GM23338 (cell line): ENCODE measurements around the gene CROCC2. TPM values are rescaled to one million over a fixed set of nuclear protein-coding genes. Genes with fewer than 3 reads are reported as not detected.

Experiments
- ATAC-seq: fragments of 200-7000 bp; cut with Tn5 transposase; 3 replicates; pipeline ENCODE4 v1.9.1; 2020
- DNase-seq: peaks from one replicate; pipeline ENCODE4 v3.0.0-alpha.2; 2015; ENCODE audit warnings: low spot score
- H2AFZ ChIP-seq: fragments of 200-600 bp; sonication (generic); 2 replicates; pipeline ENCODE4 v1.8.0; 2016; ENCODE audit warnings: antibody characterized with exemption, mild to moderate bottlenecking, moderate library complexity
- H3F3A ChIP-seq: fragments of 200-600 bp; sonication (generic); replicated peaks from 2 replicates; pipeline ENCODE4 v1.8.0; 2017; ENCODE audit warnings: antibody characterized with exemption, mixed run types, low read depth
- H3K27ac ChIP-seq: fragments of 200-600 bp; sonication (generic); 2 replicates; pipeline ENCODE4 v1.6.1; 2016; ENCODE audit warnings: low read depth
- H3K27me3 ChIP-seq: fragments of 200-600 bp; sonication (generic); 2 replicates; pipeline ENCODE4 v1.8.0; 2016; ENCODE audit warnings: mild to moderate bottlenecking, mixed run types, moderate library complexity; ENCODE audit not compliant: insufficient read depth
- H3K36me3 ChIP-seq: fragments of 200-600 bp; sonication (generic); 2 replicates; pipeline ENCODE4 v1.8.0; 2016; ENCODE audit warnings: mild to moderate bottlenecking; ENCODE audit not compliant: insufficient read depth
- H3K4me1 ChIP-seq: fragments of 200-600 bp; sonication (generic); 2 replicates; pipeline ENCODE4 v1.8.0; 2016; ENCODE audit warnings: mild to moderate bottlenecking, moderate library complexity; ENCODE audit not compliant: insufficient read depth
- H3K4me2 ChIP-seq: fragments of 200-600 bp; sonication (generic); 2 replicates; pipeline ENCODE4 v1.7.1; 2017; ENCODE audit warnings: mixed run types
- H3K4me3 ChIP-seq: fragments of 200-600 bp; sonication (generic); 2 replicates; pipeline ENCODE4 v1.6.1; 2016; ENCODE audit warnings: mixed run types
- H3K79me2 ChIP-seq: fragments of 200-600 bp; sonication (generic); replicated peaks from 2 replicates; pipeline ENCODE4 v1.8.0; 2017; ENCODE audit warnings: mild to moderate bottlenecking; ENCODE audit not compliant: insufficient read depth
- H3K9me2 ChIP-seq: fragments of 200-600 bp; sonication (generic); 2 replicates; pipeline ENCODE4 v1.8.0; 2017; ENCODE audit not compliant: insufficient read depth
- H4K20me1 ChIP-seq: fragments of 200-600 bp; sonication (generic); replicated peaks from 2 replicates; pipeline ENCODE4 v1.8.0; 2017; ENCODE audit warnings: mild to moderate bottlenecking; ENCODE audit not compliant: insufficient read depth
- H3K27ac Mint-ChIP-seq: 2 replicates; pipeline ENCODE4 v1.8.0; 2020; ENCODE audit warnings: inconsistent platforms, mild to moderate bottlenecking, moderate library complexity, mixed read lengths
- H3K27me3 Mint-ChIP-seq: 3 replicates; pipeline ENCODE4 v1.8.0; 2022; ENCODE audit warnings: low read depth, mild to moderate bottlenecking, moderate library complexity, mixed read lengths, inconsistent platforms; ENCODE audit not compliant: insufficient read depth, poor library complexity
- H3K36me3 Mint-ChIP-seq: 3 replicates; pipeline ENCODE4 v1.8.0; 2021; ENCODE audit warnings: low read depth, mild to moderate bottlenecking, inconsistent platforms, moderate library complexity, mixed read lengths
- H3K4me1 Mint-ChIP-seq: 3 replicates; pipeline ENCODE4 v1.8.0; 2020; ENCODE audit warnings: mild to moderate bottlenecking, inconsistent platforms, mixed read lengths
- H3K4me3 Mint-ChIP-seq: 3 replicates; pipeline ENCODE4 v1.8.0; 2021; ENCODE audit warnings: moderate library complexity, mild to moderate bottlenecking, inconsistent platforms, mixed read lengths
- H3K9me3 Mint-ChIP-seq: 3 replicates; pipeline ENCODE4 v1.8.0; 2020; ENCODE audit warnings: moderate library complexity, mild to moderate bottlenecking, inconsistent platforms, mixed read lengths
- EZH2phosphoT487 ChIP-seq: fragments of 200-600 bp; sonication (generic); IDR thresholded peaks from one replicate; pipeline ENCODE4 v1.8.1; 2018; ENCODE audit warnings: antibody characterized with exemption; ENCODE audit not compliant: unreplicated experiment
- JUNB ChIP-seq: IDR thresholded peaks from one replicate; pipeline ENCODE4 v1.6.1; 2016; ENCODE audit warnings: antibody characterized with exemption; ENCODE audit not compliant: unreplicated experiment
- NANOG ChIP-seq: IDR thresholded peaks from 2 replicates; pipeline ENCODE4 v1.6.1; 2016; ENCODE audit warnings: antibody characterized with exemption, borderline replicate concordance
- POLR2AphosphoS5 ChIP-seq: IDR thresholded peaks from 2 replicates; pipeline ENCODE4 v1.6.1; 2016; ENCODE audit warnings: antibody characterized with exemption, low read depth
- STAT1 ChIP-seq: IDR thresholded peaks from one replicate; pipeline ENCODE4 v1.6.1; 2016; ENCODE audit warnings: antibody characterized with exemption; ENCODE audit not compliant: unreplicated experiment
- ZNF114 ChIP-seq: fragments of 250-450 bp; sonication (Bioruptor Pico); IDR thresholded peaks from 2 replicates; pipeline ENCODE4 v1.5.0; 2020; ENCODE audit warnings: mild to moderate bottlenecking, moderate library complexity
- ZNF331 ChIP-seq: fragments of 250-450 bp; sonication (Bioruptor Pico); IDR thresholded peaks from 2 replicates; pipeline ENCODE4 v1.5.0; 2020; ENCODE audit warnings: low read depth, mild to moderate bottlenecking, moderate library complexity
- ZNF462 ChIP-seq: fragments of 250-450 bp; sonication (Bioruptor Pico); IDR thresholded peaks from 2 replicates; pipeline ENCODE4 v1.5.0; 2020; ENCODE audit warnings: mild to moderate bottlenecking, moderate library complexity
- polyA plus RNA-seq: library from polyadenylated mRNA; unstranded; fragments of >200 nt; fragmentation: Nextera tagmentation; extraction: Ambion mirVana; gene quantifications from 2 replicates; pipeline ENCODE4 v1.2.1, GENCODE V29; 2016
- total RNA-seq: library from RNA; depleted of rRNA; stranded (reverse); fragments of >200 nt; shearing (Covaris generic); gene quantifications from 2 replicates; pipeline ENCODE4 v1.2.3, GENCODE V29; 2014
- TF ChIP-seq, protein P1 (sequence below): IDR thresholded peaks from one replicate; pipeline ENCODE4 v1.6.1; 2018; ENCODE audit warnings: antibody characterized with exemption; ENCODE audit not compliant: unreplicated experiment
- TF ChIP-seq, protein P2 (sequence below), 2 experiments: fragments of 200-600 bp in 1 of 2; sonication (generic) in 1 of 2; conservative IDR thresholded peaks; 2 replicates each; pipeline versions ENCODE4 v1.5.1 to v1.6.1; 2016 to 2017; ENCODE audit warnings: antibody characterized with exemption in 2 of 2, low read depth in 2 of 2, mild to moderate bottlenecking in 2 of 2, moderate library complexity in 1 of 2
- TF ChIP-seq, protein P3 (sequence below): IDR thresholded peaks from 2 replicates; pipeline ENCODE4 v1.6.1; 2016; ENCODE audit warnings: antibody characterized with exemption

The CROCC2 gene
- total and polyA plus RNA-seq, 2 experiments from 2014 or later, result not detected

GRCh38 chr2:240921311-240921994 lies 15.3 kb downstream of the CROCC2 start:
- Mint-ChIP-seq H3K27ac (no peak overlapping the region), H3K36me3 (no peaks in the 10 kb centered on the region), H3K4me3 (no peak overlapping the region), H3K4me1 (0 out of 3 replicates have a peak, but pooled peaks cover 4% of the 10 kb centered on the region), H3K27me3 (peaks cover 5% of the 10 kb centered on the region), H3K9me3 (no peaks in the 10 kb centered on the region)
- Histone ChIP-seq H3K4me2 (no peak overlapping the region), H4K20me1 (no peaks in the 10 kb centered on the region), H2AFZ (no peak overlapping the region), H3K4me3 (no peak overlapping the region), H3K79me2 (no peaks in the 10 kb centered on the region), H3K27me3 (no peaks in the 10 kb centered on the region), H3K27ac (no peak overlapping the region), H3K36me3 (no peaks in the 10 kb centered on the region), H3F3A (no peaks in the 10 kb centered on the region), H3K9me2 (no peaks in the 10 kb centered on the region), H3K4me1 (no peaks in the 10 kb centered on the region; the same call in 1 of the 2 replicates)
- DNase-seq, result no peak
- TF ChIP-seq JUNB, result no peak
- TF ChIP-seq, protein P1, sequence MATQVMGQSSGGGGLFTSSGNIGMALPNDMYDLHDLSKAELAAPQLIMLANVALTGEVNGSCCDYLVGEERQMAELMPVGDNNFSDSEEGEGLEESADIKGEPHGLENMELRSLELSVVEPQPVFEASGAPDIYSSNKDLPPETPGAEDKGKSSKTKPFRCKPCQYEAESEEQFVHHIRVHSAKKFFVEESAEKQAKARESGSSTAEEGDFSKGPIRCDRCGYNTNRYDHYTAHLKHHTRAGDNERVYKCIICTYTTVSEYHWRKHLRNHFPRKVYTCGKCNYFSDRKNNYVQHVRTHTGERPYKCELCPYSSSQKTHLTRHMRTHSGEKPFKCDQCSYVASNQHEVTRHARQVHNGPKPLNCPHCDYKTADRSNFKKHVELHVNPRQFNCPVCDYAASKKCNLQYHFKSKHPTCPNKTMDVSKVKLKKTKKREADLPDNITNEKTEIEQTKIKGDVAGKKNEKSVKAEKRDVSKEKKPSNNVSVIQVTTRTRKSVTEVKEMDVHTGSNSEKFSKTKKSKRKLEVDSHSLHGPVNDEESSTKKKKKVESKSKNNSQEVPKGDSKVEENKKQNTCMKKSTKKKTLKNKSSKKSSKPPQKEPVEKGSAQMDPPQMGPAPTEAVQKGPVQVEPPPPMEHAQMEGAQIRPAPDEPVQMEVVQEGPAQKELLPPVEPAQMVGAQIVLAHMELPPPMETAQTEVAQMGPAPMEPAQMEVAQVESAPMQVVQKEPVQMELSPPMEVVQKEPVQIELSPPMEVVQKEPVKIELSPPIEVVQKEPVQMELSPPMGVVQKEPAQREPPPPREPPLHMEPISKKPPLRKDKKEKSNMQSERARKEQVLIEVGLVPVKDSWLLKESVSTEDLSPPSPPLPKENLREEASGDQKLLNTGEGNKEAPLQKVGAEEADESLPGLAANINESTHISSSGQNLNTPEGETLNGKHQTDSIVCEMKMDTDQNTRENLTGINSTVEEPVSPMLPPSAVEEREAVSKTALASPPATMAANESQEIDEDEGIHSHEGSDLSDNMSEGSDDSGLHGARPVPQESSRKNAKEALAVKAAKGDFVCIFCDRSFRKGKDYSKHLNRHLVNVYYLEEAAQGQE, result no peak
- TF ChIP-seq STAT1, result no peak
- no peak for TF ChIP-seq ZNF114 (CRISPR knock-in tag)
- TF ChIP-seq, protein P2, sequence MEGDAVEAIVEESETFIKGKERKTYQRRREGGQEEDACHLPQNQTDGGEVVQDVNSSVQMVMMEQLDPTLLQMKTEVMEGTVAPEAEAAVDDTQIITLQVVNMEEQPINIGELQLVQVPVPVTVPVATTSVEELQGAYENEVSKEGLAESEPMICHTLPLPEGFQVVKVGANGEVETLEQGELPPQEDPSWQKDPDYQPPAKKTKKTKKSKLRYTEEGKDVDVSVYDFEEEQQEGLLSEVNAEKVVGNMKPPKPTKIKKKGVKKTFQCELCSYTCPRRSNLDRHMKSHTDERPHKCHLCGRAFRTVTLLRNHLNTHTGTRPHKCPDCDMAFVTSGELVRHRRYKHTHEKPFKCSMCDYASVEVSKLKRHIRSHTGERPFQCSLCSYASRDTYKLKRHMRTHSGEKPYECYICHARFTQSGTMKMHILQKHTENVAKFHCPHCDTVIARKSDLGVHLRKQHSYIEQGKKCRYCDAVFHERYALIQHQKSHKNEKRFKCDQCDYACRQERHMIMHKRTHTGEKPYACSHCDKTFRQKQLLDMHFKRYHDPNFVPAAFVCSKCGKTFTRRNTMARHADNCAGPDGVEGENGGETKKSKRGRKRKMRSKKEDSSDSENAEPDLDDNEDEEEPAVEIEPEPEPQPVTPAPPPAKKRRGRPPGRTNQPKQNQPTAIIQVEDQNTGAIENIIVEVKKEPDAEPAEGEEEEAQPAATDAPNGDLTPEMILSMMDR (conservative IDR thresholded peaks at IDR 0.05; ENCODE audit: low read depth in 2 of 2), result no peak
- no peak for TF ChIP-seq NANOG
- TF ChIP-seq, protein P3, sequence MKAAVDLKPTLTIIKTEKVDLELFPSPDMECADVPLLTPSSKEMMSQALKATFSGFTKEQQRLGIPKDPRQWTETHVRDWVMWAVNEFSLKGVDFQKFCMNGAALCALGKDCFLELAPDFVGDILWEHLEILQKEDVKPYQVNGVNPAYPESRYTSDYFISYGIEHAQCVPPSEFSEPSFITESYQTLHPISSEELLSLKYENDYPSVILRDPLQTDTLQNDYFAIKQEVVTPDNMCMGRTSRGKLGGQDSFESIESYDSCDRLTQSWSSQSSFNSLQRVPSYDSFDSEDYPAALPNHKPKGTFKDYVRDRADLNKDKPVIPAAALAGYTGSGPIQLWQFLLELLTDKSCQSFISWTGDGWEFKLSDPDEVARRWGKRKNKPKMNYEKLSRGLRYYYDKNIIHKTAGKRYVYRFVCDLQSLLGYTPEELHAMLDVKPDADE, result no peak
- TF ChIP-seq ZNF331 (CRISPR knock-in tag), result no peak
- TF ChIP-seq POLR2AphosphoS5, result no peak
- no peak for TF ChIP-seq EZH2phosphoT487
- no peak for TF ChIP-seq ZNF462 (CRISPR knock-in tag)
- ATAC-seq, result no peak
